Measurements from ENCODE around the gene MTURN. TPM values are rescaled to one million over a fixed set of nuclear protein-coding genes. Genes with fewer than 3 reads are reported as not detected.

Gene MTURN
- polyA plus RNA-seq, 4 donors: 39.2 to 96.2 (median 82.7) TPM

DNA sequence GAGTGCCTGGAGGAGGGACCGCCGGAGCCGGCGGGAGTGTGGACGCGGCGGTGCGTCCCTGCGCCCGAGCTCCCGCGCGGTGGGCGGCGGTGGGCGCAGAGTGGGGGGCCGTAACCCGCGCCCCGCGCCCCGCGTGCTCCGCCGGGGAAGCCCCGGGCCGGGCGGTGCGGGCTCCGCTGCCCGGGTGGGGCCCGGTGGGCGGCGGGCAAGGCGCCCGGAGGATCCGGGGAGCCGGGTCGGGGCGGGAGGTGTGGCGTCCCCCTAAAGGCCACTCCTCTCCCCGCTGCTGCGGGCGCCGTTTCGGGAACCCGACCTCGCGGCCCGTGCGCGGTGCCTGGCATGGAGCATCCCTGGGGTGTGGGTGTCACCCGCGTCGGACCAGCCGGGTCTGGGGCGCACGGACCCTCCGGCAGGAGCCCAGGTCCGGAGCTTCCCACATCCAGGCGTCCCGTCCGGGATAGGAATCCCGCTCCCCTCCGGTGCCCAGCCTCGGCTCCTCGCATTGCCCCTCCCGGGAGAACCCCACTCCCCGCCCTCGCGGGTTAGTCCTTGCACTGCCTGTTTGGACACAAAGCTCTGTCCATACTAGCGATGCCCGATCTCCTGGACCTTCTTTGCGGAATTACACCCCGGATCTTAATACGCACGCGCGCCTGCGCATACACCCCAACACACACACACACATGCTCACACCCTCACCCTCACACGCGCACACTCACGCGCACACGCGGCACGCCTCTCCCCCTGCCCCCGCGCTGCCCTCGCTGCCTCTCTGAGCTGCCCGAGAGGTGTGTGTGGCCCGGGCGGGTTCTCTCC is 723 bp downstream of the MTURN start:
- no peak for DNase-seq (ENCODE audit: low read depth in 4 of 4, low spot score in 3 of 4)

GRCh38 chr7:30136117-30136731 is 1.4 kb downstream of the MTURN start:
- no peak for DNase-seq (ENCODE audit: low read depth in 4 of 4, low spot score in 3 of 4)

DNA sequence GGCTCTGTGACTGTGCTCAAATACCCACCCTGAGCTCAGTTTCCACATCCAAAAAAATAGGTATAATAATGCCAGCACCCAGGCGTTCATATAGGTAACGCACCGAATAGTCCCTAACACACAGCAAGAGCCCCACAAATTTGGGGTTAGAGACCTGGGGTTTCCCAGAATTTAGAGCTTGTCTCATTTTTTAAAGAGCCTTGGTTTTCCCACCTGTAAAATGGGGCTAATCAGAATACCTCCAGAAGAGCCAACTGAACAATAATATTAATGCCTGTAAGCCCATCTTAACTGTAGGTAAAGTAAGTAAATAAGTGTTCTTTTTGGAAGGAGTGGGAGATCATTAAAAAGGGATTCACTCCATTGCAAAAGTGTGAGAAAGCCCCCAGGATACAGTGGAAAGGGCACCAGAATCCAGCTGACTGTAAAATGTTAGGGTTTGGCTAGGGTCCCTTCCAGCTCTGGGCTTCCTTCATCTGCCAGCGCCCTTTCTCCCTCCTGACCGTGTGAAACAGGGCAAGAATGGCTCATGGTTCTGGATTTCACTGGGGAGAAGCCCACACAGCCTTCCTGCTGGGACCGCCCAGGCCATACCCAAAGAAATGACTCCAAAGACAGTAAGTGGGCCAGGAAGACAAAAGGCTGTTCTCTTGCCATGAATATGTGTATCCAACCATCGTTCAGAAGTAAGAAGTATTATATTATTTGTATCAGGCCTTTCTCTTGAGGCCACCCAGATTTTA is 2.1 kb downstream of the MTURN start:
- DNase-seq (ENCODE audit: low read depth in 4 of 4, low spot score in 3 of 4): no peak

- DNase-seq (ENCODE audit: low read depth in 4 of 4, low spot score in 3 of 4): no peak
Observed at GRCh38 chr7:30139836-30140384, 5.1 kb downstream of the MTURN start.

DNA sequence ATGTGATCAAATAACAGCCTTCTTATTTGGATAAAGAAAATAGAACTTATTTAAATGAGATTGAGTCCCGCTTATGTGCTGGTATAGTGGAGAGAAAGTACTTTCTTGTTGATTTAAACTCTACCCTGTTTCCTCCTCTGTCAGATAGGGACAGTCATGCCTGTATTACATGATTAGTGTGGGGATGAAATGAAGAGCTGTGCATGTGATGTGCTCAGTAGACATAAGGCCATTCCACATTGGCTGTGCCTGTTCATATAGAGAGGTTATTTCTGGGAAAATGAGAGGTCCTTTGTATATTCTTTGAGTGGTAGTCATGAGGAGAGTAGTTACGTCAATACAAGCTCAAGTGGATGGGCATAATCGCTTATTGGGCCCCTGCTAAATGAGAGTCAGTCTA is 5.7 kb downstream of the MTURN start:
- DNase-seq (ENCODE audit: low read depth in 4 of 4, low spot score in 3 of 4): no peak

DNA sequence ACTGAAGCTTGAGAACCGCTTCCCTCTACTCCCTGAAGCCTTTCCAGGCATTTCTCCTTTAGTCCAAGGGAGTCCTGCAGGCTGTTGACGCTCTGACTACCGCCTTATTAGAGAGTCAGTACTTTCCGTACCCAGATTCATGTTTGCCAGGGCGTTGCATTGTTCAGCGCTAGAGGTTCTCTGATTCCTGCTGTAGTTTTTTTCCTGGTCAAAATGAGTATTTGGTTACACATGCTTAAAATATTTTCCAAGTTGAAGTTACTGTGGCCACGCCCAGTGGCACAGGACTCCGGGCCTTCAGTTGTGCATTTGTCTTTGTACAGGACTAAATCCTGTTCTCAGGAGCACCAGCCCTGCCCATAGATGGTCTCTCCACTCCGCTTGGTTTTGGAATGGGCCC is 7.9 kb downstream of the MTURN start:
- no peak for DNase-seq (ENCODE audit: low read depth in 4 of 4, low spot score in 3 of 4)

DNA sequence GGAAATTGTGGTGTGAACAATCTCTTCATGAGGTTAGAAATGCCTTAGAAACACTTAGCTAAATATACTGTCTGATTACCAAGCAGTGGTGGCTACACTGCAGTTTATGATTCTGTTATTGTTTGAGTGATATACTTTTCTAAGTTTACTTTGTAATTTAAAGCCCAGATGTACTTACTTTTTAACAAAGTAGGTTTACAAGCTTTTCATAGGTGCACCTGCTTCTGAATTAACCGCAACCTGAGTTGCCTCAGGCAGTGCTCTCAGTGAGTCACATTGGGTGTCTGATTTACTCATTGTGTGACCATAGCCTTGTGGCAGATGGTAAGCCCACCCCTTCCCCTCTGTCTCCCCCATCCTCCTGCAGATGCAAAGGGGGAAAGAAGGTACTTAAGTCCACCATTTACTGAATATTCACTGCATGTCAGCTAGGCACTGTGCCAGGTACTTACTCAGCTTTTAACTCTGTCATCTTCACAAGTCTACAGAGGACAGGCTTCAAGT is 9.0 kb downstream of the MTURN start:
- DNase-seq (ENCODE audit: low read depth in 4 of 4, low spot score in 3 of 4): no peak

DNA sequence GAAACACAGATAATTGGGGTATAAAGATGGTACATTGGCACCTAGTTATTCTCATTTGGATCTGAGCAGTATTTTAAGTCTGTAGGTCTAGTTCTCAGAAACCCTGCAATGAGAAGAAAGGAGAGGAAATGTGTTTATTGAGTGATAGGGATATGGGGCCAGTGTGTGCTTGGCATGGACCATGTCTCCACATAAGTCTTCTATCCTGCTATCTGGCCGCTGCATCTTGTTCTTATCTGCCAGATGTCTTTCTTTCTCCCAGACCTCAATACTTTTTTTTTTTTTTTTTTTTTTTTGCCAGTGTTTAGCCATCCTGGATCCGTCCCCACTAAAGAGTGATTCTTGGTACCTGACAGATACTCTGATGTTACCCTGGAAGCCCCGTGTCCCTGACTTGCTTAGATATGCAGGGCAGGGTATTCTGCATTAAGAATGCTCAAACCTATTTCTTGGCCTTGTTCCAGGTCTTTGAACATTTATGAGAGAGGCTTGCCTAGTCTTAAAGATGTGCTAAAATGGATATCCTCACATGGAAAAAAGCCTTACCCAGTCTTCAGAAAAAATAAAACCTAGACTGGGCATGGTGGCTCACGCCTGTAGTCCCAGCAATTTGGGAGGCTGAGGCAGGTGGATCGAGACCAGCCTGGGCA is 10.0 kb downstream of the MTURN start:
- DNase-seq (ENCODE audit: low read depth in 4 of 4, low spot score in 3 of 4): no peak

DNA sequence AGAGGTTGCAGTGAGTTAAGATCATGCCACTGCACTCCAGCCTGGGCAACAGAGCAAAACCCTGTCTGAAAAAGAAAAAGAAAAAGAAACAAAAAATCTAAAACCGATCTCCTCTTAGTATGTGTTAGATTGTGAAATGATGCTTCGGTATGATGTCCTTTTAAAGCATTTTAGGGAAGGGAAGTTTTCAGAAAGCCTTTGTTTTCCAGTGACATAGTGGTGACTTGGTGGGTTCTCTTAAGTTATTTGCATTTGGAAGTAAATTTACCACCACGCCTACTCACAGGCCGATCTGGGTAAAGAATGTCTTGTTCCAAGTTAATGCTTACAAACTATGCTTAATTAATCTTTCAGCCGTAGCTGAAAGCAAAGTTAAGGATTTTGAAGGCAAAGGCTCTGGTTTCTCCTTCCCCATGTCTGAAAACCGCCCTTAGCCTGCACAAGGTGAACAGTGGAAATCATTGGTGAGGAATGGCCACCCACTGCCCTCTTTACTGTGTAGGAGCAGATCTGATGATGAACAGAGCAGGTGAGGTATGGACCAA is 10.7 kb downstream of the MTURN start:
- no peak for DNase-seq (ENCODE audit: low read depth in 4 of 4, low spot score in 3 of 4)

DNA sequence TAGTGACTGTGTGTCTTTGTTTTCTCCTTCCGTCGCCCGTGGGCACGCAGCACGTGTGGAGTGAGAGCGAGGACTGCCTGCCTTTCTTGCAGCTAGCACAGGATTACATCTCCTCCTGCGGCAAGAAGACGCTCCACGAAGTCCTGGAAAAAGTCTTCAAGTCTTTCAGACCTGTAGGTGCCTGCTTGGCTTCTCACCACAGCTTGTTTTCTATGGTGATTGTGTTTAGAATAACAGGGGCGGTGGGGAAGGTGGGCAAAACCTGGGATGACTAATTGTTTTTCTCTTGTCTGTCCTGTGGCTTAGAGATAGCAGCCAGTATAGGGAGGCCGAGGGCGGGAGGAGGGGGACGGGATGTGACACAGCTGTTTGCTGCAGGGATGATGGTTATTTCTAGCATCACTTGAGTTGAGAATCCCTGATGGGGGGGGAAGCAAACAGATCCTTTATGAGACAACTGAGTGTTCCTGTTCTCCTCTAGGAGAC is 11.4 kb downstream of the MTURN start:
- DNase-seq (ENCODE audit: low read depth in 4 of 4, low spot score in 3 of 4): no peak

DNA sequence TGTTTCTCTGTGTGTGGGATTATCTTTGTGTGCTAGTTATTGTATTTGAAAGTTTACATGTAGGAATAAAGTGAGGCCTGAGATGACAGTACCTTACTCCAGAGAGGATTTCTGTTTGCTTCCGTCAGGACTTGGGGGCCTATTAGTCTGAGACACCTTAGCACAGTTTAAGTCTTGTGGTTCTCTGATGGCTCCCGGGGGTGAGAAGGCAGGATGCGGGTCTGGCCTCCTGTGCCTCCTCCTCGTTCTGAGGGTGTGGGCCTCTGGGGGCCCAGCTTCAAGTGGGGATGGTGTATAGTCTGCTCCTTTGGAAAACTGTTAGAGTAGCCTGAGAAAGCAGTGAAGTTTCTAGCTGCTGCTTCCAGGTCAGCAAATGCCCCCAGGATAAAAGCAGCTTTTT is 12.4 kb downstream of the MTURN start:
- DNase-seq (ENCODE audit: low read depth in 4 of 4, low spot score in 3 of 4): no peak

- no peak for DNase-seq (ENCODE audit: low read depth in 4 of 4, low spot score in 3 of 4)
Observed at GRCh38 chr7:30147785-30148184, 13.0 kb downstream of the MTURN start.

DNA sequence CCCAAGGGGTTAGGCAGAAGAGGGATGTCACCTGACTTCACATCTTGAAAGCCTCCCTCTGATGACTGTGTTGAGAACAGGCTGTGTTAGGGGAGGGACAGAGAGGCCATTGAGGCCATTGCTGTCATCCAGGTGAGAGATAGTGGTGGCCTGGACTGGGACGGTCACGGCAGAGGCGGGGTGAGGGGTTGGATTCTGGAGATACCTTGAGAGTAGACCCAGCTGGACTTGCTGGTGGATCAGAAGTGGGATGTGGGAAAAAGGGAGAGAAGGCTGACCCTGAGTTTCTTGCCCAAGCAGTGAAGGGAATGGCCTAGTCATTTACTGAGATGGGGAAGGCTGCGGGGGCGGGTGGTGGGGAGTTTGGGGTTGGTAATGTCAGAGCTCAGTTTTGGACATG is 13.6 kb downstream of the MTURN start:
- no peak for DNase-seq (ENCODE audit: low read depth in 4 of 4, low spot score in 3 of 4)

DNA sequence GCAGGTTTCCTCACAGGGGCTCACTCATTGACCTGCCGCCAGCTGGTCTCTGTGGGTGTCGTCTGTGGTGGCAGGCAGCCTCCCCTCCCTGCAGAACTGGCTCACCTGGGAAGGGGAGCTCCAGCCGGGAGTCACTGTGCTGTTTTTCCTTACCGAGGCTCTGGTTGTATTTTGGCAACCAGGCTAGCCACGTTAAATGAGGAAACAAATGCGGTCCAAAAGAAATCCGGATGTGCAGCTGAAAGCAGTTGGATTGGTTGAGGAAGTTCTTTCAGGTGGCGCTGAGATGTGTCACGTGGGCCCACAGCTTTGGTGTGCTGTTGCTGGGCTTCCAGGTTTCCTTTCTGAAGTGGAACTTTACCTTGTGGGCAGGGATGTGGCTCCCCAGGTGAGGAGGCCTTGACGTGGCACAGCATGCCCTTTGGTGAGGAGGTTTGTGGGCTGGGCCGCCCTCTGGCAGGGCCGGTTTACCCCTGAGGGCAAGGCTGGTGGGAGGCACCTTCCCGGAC is 14.2 kb downstream of the MTURN start:
- DNase-seq (ENCODE audit: low read depth in 4 of 4, low spot score in 3 of 4): no peak

DNA sequence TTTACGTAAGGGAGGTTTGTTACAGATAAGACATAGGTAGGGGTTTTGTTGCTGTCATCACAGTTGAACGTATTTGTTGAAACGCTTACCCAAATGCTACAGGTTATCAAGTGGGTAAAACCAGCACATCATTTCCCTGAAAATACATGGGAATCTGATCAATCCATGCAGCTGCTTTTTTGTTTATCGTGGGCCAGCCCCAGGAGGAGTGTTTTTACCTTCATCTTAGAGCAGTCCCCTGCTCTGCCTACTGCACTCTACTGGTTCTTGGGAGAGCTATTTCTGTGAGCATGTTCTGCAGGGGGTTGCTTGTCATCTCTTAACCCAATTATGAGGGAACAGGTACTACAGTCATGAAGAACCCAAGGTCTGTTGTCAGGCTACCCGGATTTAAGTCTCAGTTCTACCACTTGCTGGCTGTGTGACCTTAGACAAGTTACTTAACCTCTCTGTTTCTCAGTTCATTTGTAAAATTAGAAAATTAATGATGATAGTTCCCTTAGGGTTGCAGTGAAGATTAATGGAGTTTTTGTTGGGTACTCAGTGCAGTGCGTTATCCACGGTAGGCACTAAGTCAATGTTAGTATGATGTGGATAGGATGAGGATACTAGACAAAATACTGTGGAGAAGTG is 15.0 kb downstream of the MTURN start:
- DNase-seq (ENCODE audit: low read depth in 4 of 4, low spot score in 3 of 4): no peak

DNA sequence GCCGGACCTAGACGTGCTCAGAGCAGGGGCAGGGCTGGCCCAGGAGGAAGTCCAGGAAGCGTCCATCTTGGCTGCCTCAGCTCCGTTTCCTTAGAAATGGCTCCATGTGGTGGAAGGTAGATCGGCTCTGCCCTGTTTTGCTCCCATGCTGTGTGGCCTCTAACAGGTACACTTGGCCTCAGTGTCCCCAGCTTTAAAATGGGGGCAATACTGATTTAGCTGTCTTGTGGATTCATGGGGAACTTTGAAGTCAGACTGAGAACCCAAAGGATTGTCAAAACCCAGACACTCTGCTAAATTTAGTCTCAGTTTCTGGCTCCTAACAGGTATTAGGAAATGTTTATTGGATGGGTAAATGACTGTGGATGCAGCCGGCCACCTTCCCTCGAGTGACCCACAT is 15.9 kb downstream of the MTURN start:
- DNase-seq (ENCODE audit: low read depth in 4 of 4, low spot score in 3 of 4): no peak

DNA sequence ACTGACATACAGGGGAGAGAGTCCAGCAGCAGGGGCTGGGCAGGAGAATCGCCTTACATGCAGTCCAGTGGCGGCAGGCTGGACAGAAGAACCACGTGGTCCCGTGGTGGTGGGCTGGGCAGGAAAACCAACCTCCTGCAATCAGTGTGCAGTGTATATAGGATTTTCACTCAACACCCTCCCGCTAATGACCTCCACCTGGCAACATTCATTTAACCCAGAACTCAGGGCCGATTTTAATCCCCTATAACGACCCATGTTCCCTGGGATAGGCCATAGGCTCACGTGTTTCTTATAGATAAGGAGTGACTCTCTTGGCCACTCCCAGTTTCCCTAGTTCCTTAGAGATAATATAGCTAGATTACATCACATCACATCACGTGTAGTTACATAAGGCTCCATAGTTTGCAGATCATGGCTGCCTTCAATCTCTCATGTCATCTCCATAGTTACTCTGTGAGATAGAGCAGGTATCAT is 19.4 kb downstream of the MTURN start:
- no peak for DNase-seq (ENCODE audit: low read depth in 4 of 4, low spot score in 3 of 4)

DNA sequence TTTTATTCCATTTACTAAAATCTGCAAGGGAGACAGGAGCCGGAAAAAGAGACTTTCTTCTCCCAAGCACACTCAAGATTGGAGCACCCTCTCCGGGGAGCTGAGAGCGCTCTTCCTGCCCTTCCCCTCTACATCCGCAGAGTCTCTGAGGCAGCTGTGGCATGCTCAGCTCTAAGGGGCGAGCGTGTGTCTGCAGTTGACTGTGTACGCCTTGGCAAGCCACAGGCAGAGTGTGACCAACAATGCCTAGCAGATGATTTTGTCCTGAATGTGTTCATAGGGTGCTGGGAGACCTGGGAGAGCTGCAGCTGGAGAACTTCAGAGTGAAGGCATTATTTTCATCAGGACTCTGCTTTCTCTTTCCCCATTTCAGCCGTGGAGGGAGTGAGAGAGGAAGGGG is 20.7 kb downstream of the MTURN start:
- no peak for DNase-seq (ENCODE audit: low read depth in 4 of 4, low spot score in 3 of 4)

DNA sequence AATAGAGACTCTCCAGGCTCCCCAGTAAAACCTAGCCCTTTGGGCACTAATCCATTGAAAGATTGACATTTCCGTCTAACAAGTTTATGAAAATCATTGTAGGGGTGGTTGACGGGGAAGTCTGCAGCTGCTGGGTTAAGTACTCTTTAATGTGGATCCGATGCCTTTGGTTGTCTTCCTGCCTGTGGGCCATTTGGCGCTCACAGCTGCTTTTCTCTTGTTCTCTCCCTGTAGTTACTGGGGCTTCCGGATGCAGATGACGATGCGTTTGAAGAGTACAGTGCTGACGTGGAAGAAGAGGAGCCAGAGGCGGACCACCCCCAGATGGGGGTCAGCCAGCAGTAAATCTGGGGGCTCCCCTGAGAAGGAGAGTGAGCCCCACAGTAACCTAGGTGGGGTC is 22.4 kb downstream of the MTURN start:
- DNase-seq (ENCODE audit: low read depth in 4 of 4, low spot score in 3 of 4): no peak
